HEK293T (cell line): ENCODE data around the gene CD44.

Source experiments
- CTCF ChIA-PET: fragments of 350-600 bp; formaldehyde crosslinking; extraction: SDS; loops from one replicate; lab custom pipeline; 2021; ENCODE audit warnings: antibody characterized with exemption, inconsistent platforms; lab: Yijun Ruan, JAX
- POLR2A ChIA-PET: fragments of 350-600 bp; formaldehyde crosslinking; extraction: SDS; loops from one replicate; lab custom pipeline; 2020; ENCODE audit warnings: antibody characterized with exemption, inconsistent platforms; lab: Yijun Ruan, JAX
- DNase-seq: peaks from one replicate; pipeline ENCODE4 v3.0.0; 2012; ENCODE audit warnings: mixed read lengths; ENCODE audit errors: extremely low spot score
- ARNT ChIP-seq: fragments of 450-650 bp; IDR thresholded peaks from 2 replicates; pipeline ENCODE4 v1.6.1; 2017; ENCODE audit warnings: mild to moderate bottlenecking
- BHLHE40 ChIP-seq: fragments of 450-650 bp; IDR thresholded peaks from 2 replicates; pipeline ENCODE4 v1.6.1; 2016; ENCODE audit warnings: mild to moderate bottlenecking, moderate library complexity, borderline replicate concordance
- CTBP1 ChIP-seq: fragments of 450-650 bp; IDR thresholded peaks from 2 replicates; pipeline ENCODE4 v1.6.1; 2016; ENCODE audit warnings: borderline replicate concordance
- ELF4 ChIP-seq: fragments of 450-650 bp; IDR thresholded peaks from 2 replicates; pipeline ENCODE4 v1.6.1; 2017; ENCODE audit warnings: antibody characterized with exemption
- FOXA1 ChIP-seq: fragments of 450-650 bp; IDR thresholded peaks from 2 replicates; pipeline ENCODE4 v1.6.1; 2016; ENCODE audit warnings: mild to moderate bottlenecking
- FOXK2 ChIP-seq: fragments of 450-650 bp; IDR thresholded peaks from 2 replicates; pipeline ENCODE4 v1.6.1; 2016; ENCODE audit warnings: mild to moderate bottlenecking
- FOXM1 ChIP-seq: fragments of 450-650 bp; IDR thresholded peaks from 2 replicates; pipeline ENCODE4 v1.6.1; 2017; ENCODE audit warnings: mild to moderate bottlenecking, borderline replicate concordance
- HDGF ChIP-seq: fragments of 450-650 bp; IDR thresholded peaks from 2 replicates; pipeline ENCODE4 v1.6.1; 2017; ENCODE audit warnings: antibody characterized with exemption, borderline replicate concordance
- L3MBTL2 ChIP-seq: fragments of 450-650 bp; conservative IDR thresholded peaks from 2 replicates; pipeline ENCODE4 v1.6.1; 2016; ENCODE audit warnings: mild to moderate bottlenecking
- LEF1 ChIP-seq: fragments of 450-650 bp; IDR thresholded peaks from 2 replicates; pipeline ENCODE4 v1.6.1; 2017; ENCODE audit warnings: mild to moderate bottlenecking, borderline replicate concordance
- NFRKB ChIP-seq: fragments of 450-650 bp; IDR thresholded peaks from 2 replicates; pipeline ENCODE4 v1.6.1; 2016; ENCODE audit warnings: mild to moderate bottlenecking, moderate library complexity
- PKNOX1 ChIP-seq: fragments of 450-650 bp; IDR thresholded peaks from 2 replicates; pipeline ENCODE4 v1.6.1; 2016
- SP1 ChIP-seq: fragments of 450-650 bp; IDR thresholded peaks from 2 replicates; pipeline ENCODE4 v1.6.1; 2017
- SUZ12 ChIP-seq: fragments of 450-650 bp; IDR thresholded peaks from 2 replicates; pipeline ENCODE4 v1.6.1; 2016; ENCODE audit warnings: mild to moderate bottlenecking
- TARDBP ChIP-seq: fragments of 450-650 bp; IDR thresholded peaks from 2 replicates; pipeline ENCODE4 v1.6.1; 2016
- ZNF384 ChIP-seq: fragments of 450-650 bp; IDR thresholded peaks from 2 replicates; pipeline ENCODE4 v1.6.1; 2016

CD44 gene

GRCh38 chr11:35166369-35167360 is 27.7 kb downstream of the CD44 start:
- no peak for TF ChIP-seq FOXA1
- TF ChIP-seq SP1: no peak
- no peak for TF ChIP-seq L3MBTL2
- TF ChIP-seq ARNT: no peak
- TF ChIP-seq FOXM1: no peak
- TF ChIP-seq LEF1: no peak
- TF ChIP-seq HDGF: no peak
- TF ChIP-seq SUZ12: no peak
- ChIA-PET POLR2A (no interaction called here), CTCF (no interaction called here)
- no peak for DNase-seq

- CTCF ChIA-PET: no interaction called here
- DNase-seq: no peak
- TF ChIP-seq SP1: no peak
- no peak for TF ChIP-seq SUZ12
- TF ChIP-seq NFRKB: no peak
- no peak for TF ChIP-seq HDGF
- no peak for TF ChIP-seq L3MBTL2
- TF ChIP-seq TARDBP: no peak
- TF ChIP-seq PKNOX1: no peak
- TF ChIP-seq ZNF384: no peak
- TF ChIP-seq ELF4: no peak
- no peak for TF ChIP-seq FOXA1
- POLR2A ChIA-PET: no interaction called here
Measured at GRCh38 chr11:35167426-35167954, 28.5 kb downstream of the CD44 start.

GRCh38 chr11:35168671-35169070 is 29.7 kb downstream of the CD44 start:
- POLR2A ChIA-PET: no interaction called here
- TF ChIP-seq SP1: no peak
- CTCF ChIA-PET: no interaction called here
- DNase-seq: no peak

- DNase-seq: no peak
- TF ChIP-seq FOXA1 (no peak), FOXM1 (no peak), L3MBTL2 (no peak), ELF4 (no peak), HDGF (no peak), CTBP1 (no peak), BHLHE40 (no peak)
- ChIA-PET POLR2A (no interaction called here), CTCF (no interaction called here)
Measured at GRCh38 chr11:35169112-35169511, 30.1 kb downstream of the CD44 start.

- POLR2A ChIA-PET: no interaction called here
- CTCF ChIA-PET: no interaction called here
Measured at GRCh38 chr11:35169754-35170153, 30.8 kb downstream of the CD44 start.

GRCh38 chr11:35170503-35170902 is 31.5 kb downstream of the CD44 start:
- ChIA-PET CTCF (no interaction called here), POLR2A (no interaction called here)
- TF ChIP-seq NFRKB (no peak), LEF1 (no peak), ELF4 (no peak), FOXK2 (no peak), ZNF384 (no peak), HDGF (no peak), SUZ12 (no peak), L3MBTL2 (no peak), PKNOX1 (no peak), FOXA1 (no peak), ARNT (no peak), FOXM1 (no peak), BHLHE40 (no peak), CTBP1 (no peak)
- no peak for DNase-seq

More at GRCh38 chr11:35169754-35170153, 30.8 kb downstream of the CD44 start:
- DNase-seq: no peak
- TF ChIP-seq FOXK2 (no peak), FOXA1 (no peak), ZNF384 (no peak), SUZ12 (no peak), LEF1 (no peak), L3MBTL2 (no peak), ARNT (no peak), BHLHE40 (no peak), PKNOX1 (no peak), ELF4 (no peak)
